Common myeloid progenitor, CD34-positive (primary cell): ENCODE data around the gene PLEKHA5.

ENCODE experiments used
- CTCF ChIA-PET: fragments of 350-600 bp; sonication (Branson Sonifier 250); formaldehyde crosslinking; loops from one replicate; lab custom pipeline; 2021; ENCODE audit warnings: antibody characterized with exemption; lab: Charles Lee
- POLR2A ChIA-PET: fragments of 350-600 bp; sonication (Branson Sonifier 250); formaldehyde crosslinking; loops from one replicate; lab custom pipeline; 2021; ENCODE audit warnings: antibody characterized with exemption; lab: Charles Lee
- DNase-seq, 3 donors: peaks; one replicate each; pipeline versions ENCODE4 v3.0.0 to v3.0.0-alpha.2; 2013
- H3K27ac ChIP-seq, 2 experiments: 1 replicate in 1 of 2; 2 replicates in 1 of 2; pipeline ENCODE4 v1.7.0; 2013; ENCODE audit warnings: inconsistent platforms in 2 of 2, low read length in 2 of 2, mild to moderate bottlenecking in 2 of 2, low read depth in 1 of 2, moderate library complexity in 1 of 2; ENCODE audit not compliant: severe bottlenecking in 2 of 2, insufficient read depth in 1 of 2, poor library complexity in 1 of 2
- H3K27me3 ChIP-seq, 5 experiments: replicated peaks in 2 of 5; 1 replicate in 3 of 5; 2 replicates in 2 of 5; pipeline versions ENCODE4 v1.6.1 to v1.7.0; 2013; ENCODE audit warnings: low read length in 4 of 5, mild to moderate bottlenecking in 2 of 5, moderate library complexity in 2 of 5, inconsistent platforms in 1 of 5; ENCODE audit not compliant: insufficient read depth in 5 of 5, control insufficient read depth in 4 of 5
- H3K36me3 ChIP-seq, 4 experiments: 1 replicate in 2 of 4; 2 replicates in 2 of 4; pipeline versions ENCODE4 v1.6.1 to v1.7.0; 2013; ENCODE audit warnings: low read length in 3 of 4, control low read depth in 1 of 4, mild to moderate bottlenecking in 1 of 4; ENCODE audit not compliant: control insufficient read depth in 4 of 4, insufficient read depth in 4 of 4
- H3K4me1 ChIP-seq, 4 experiments: 1 replicate in 3 of 4; 2 replicates in 1 of 4; pipeline versions ENCODE4 v1.6.1 to v1.7.1; 2013; ENCODE audit warnings: low read length in 3 of 4, mild to moderate bottlenecking in 3 of 4, control low read depth in 1 of 4, inconsistent platforms in 1 of 4, moderate library complexity in 1 of 4; ENCODE audit not compliant: control insufficient read depth in 4 of 4, insufficient read depth in 4 of 4; ENCODE audit errors: control extremely low read depth in 1 of 4
- H3K4me3 ChIP-seq, 7 experiments: 1 replicate in 4 of 7; 2 replicates in 3 of 7; pipeline versions ENCODE4 v1.5.1 to v1.7.0; 2013; ENCODE audit warnings: mild to moderate bottlenecking in 7 of 7, low read length in 6 of 7, moderate library complexity in 6 of 7, inconsistent platforms in 2 of 7, low read depth in 2 of 7, control low read depth in 1 of 7; ENCODE audit not compliant: insufficient read depth in 4 of 7, control insufficient read depth in 1 of 7; ENCODE audit errors: extremely low read depth in 1 of 7
- H3K9me3 ChIP-seq, 5 experiments: 1 replicate in 4 of 5; 2 replicates in 1 of 5; pipeline versions ENCODE4 v1.6.1 to v1.7.1; 2013; ENCODE audit warnings: low read length in 4 of 5, mild to moderate bottlenecking in 2 of 5, inconsistent platforms in 1 of 5, low read depth in 1 of 5, moderate library complexity in 1 of 5; ENCODE audit not compliant: control insufficient read depth in 4 of 5, insufficient read depth in 2 of 5; ENCODE audit errors: control extremely low read depth in 1 of 5
- WGBS: methylation state at CpG from one replicate; pipeline ENCODE4 v1.1.5; 2013; ENCODE audit not compliant: insufficient coverage; 5-methylcytosine and 5-hydroxymethylcytosine counted together

PLEKHA5 gene

GRCh38 chr12:19402211-19402610 is 272.7 kb downstream of the PLEKHA5 start:
- no peak overlapping the region for H3K4me3 ChIP-seq
- DNase-seq = no peak
- H3K36me3 ChIP-seq = no peaks in the 10 kb centered on the region
- H3K27ac ChIP-seq = no peak overlapping the region
- ChIA-PET CTCF (no interaction called here), POLR2A (no interaction called here)
- no peaks in the 10 kb centered on the region for H3K27me3 ChIP-seq
- H3K4me1 ChIP-seq = no peaks in the 10 kb centered on the region
- WGBS = 94% methylated on average over 5 of the region's 6 CpGs
- H3K9me3 ChIP-seq = peaks cover 0 to 4% (median 0%) of the 10 kb centered on the region in 5 experiments

DNA sequence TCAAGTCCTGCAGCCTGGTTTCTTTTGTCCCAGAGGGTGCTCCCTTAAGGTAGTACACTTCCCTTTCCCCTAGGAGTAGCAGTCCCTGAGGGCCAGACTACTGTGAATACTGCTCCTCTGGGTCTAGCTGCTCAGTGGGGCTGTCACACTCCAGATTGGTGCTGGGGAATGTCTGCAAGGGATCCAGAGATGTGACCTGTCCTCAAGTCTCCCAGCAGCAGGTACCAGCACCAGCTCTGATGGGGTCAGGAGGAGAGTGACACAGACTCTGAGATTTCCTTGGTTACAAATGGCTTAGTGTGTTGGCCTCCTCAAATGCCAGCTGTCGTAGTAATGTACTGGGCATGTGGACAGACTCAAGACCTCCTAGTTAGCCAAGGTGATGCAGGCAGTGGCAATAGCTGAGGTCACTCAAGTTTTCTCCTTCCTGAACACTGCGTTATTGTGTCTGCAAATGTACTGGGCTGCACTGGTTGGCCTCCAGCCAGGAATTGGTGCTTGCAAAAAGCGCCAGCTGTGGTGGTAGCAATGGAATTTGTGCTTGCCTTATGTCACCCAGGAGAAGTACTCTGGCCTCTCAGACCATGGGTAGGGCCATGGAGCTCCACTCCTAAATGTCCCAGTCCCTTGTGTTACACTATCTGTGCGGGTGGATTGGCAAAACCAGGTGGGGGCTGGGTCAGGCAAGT is 273.4 kb downstream of the PLEKHA5 start:
- 94% methylated on average over 4 of the region's 4 CpGs for WGBS
- Histone ChIP-seq H3K4me3 (no peak overlapping the region), H3K27me3 (no peaks in the 10 kb centered on the region), H3K36me3 (no peaks in the 10 kb centered on the region), H3K4me1 (no peaks in the 10 kb centered on the region), H3K27ac (no peak overlapping the region), H3K9me3 (peaks cover 0 to 4% (median 0%) of the 10 kb centered on the region in 5 experiments)
- ChIA-PET POLR2A (interaction anchor here (0.6 kb wide), 1 partner anchor 29 kb away, joined by 7 read pairs; no protein-coding TSS in a partner anchor), CTCF (no interaction called here)
- DNase-seq = no peak

DNA sequence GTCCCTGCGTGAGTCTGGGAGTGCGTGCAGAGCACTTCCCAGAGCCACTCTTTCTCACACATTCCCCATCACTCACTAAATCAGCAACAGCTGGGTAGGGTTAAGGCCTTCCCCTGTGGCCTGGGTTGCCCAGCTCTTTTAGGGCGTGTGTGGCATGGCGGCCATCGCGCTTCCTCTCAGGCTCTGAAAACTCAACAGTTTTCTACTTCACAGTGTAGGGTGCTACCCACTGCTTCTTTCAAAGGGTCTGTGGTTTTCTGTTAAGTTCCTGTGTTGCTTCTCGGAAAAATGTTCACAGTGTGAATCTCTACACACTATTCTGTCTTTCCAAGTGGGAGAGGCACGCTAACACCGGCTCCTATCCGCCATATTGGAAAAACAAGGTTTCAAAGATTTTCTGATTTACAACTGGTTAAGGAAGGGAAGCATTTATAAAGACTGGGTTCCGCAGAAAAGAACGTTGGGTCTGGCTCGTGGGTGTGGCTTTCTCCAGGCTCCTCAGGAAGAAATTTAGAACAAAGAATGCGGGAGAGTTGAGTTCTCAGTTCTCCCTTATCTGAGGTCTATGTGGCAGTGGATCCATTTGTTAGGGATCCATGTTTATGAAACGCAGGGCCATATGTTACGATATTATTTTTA is 274.8 kb downstream of the PLEKHA5 start:
- no peaks in the 10 kb centered on the region for H3K27me3 ChIP-seq
- no peak for DNase-seq
- no peaks in the 10 kb centered on the region for H3K36me3 ChIP-seq
- POLR2A ChIA-PET = no interaction called here
- H3K4me1 ChIP-seq = no peaks in the 10 kb centered on the region
- H3K4me3 ChIP-seq = no peak overlapping the region
- peaks cover 0 to 4% (median 0%) of the 10 kb centered on the region in 5 experiments for H3K9me3 ChIP-seq
- CTCF ChIA-PET = interaction anchor here (0.6 to 0.7 kb wide), 2 partner anchors 138 to 1018 kb away, joined by 3 read pairs; no protein-coding TSS in a partner anchor
- no peak overlapping the region for H3K27ac ChIP-seq
- 97% methylated on average over 13 of the region's 16 CpGs for WGBS

GRCh38 chr12:19409376-19409775 is 279.8 kb downstream of the PLEKHA5 start:
- Histone ChIP-seq H3K4me3 (no peak overlapping the region), H3K9me3 (no peaks in the 10 kb centered on the region), H3K27ac (no peak overlapping the region), H3K4me1 (no peaks in the 10 kb centered on the region), H3K27me3 (no peaks in the 10 kb centered on the region), H3K36me3 (no peaks in the 10 kb centered on the region)
- POLR2A ChIA-PET = no interaction called here
- no peak for DNase-seq
- CTCF ChIA-PET = interaction anchor here (0.5 kb wide), 1 partner anchor 61 kb away, joined by 3 read pairs; no protein-coding TSS in a partner anchor
- WGBS = no CpG with 5 or more reads among the region's 3 CpGs

DNA sequence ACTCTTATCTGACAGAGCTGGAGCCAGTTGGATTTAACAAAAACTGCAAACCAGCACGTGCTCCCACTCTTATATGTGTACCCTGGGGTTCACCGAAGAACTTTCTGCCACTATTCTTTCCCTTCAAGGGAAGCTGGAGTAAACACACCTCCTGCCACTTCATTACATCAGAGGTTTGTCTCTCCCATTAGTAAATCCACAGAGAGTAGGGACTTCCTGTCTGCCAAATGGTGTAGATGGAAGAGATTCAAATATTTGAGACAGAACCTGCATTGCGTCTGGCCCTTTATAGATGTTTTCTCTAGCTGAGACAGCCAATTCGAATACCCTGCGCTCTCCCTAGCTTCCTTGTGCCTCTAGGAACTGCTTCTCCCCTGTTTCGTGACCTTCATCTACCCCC is 280.7 kb downstream of the PLEKHA5 start:
- H3K4me1 ChIP-seq = no peaks in the 10 kb centered on the region
- no peaks in the 10 kb centered on the region for H3K9me3 ChIP-seq
- CTCF ChIA-PET = interaction anchor here (0.5 kb wide), 1 partner anchor 62 kb away, joined by 3 read pairs; no protein-coding TSS in a partner anchor
- WGBS = 100% methylated on average over 1 of the region's 6 CpGs
- H3K36me3 ChIP-seq = no peaks in the 10 kb centered on the region
- DNase-seq = no peak
- POLR2A ChIA-PET = no interaction called here
- H3K4me3 ChIP-seq = no peak overlapping the region
- no peaks in the 10 kb centered on the region for H3K27me3 ChIP-seq
- H3K27ac ChIP-seq = no peak overlapping the region

GRCh38 chr12:19410629-19411185 is 281.2 kb downstream of the PLEKHA5 start:
- Histone ChIP-seq H3K4me1 (no peaks in the 10 kb centered on the region), H3K9me3 (no peaks in the 10 kb centered on the region), H3K36me3 (no peaks in the 10 kb centered on the region), H3K4me3 (no peak overlapping the region), H3K27ac (no peak overlapping the region), H3K27me3 (no peaks in the 10 kb centered on the region)
- DNase-seq = no peak
- ChIA-PET CTCF (no interaction called here), POLR2A (no interaction called here)
- WGBS = 61% methylated on average over 3 of the region's 7 CpGs
